ENCODE data around the gene CHADL.

The CHADL gene

GRCh38 chr22:41230401-41230785, 10.3 kb downstream of the CHADL start:
- no peak for DNase-seq (ENCODE audit: low read depth in 2 of 2)

- no peak for DNase-seq (ENCODE audit: low read depth in 2 of 2)
Observed at GRCh38 chr22:41229730-41230400, 10.9 kb downstream of the CHADL start.

- DNase-seq (ENCODE audit: low read depth in 2 of 2) = no peak
Observed at GRCh38 chr22:41229215-41229614, 11.5 kb downstream of the CHADL start.

GRCh38 chr22:41226723-41227655, 13.7 kb downstream of the CHADL start:
- DNase-seq (ENCODE audit: low read depth in 2 of 2) = no peak

GRCh38 chr22:41223535-41223934, 17.2 kb downstream of the CHADL start:
- DNase-seq (ENCODE audit: low read depth in 2 of 2) = no peak

GRCh38 chr22:41222846-41223507, 17.8 kb downstream of the CHADL start:
- DNase-seq (ENCODE audit: low read depth in 2 of 2) = no peak

GRCh38 chr22:41217553-41218157, 23.1 kb downstream of the CHADL start:
- peak in 1 of 2 donors; percentile 26 for DNase-seq (ENCODE audit: low read depth in 2 of 2)

GRCh38 chr22:41216984-41217383, 23.7 kb downstream of the CHADL start:
- no peak for DNase-seq (ENCODE audit: low read depth in 2 of 2)

- no peak for DNase-seq (ENCODE audit: low read depth in 2 of 2)
Observed at GRCh38 chr22:41215926-41216325, 24.8 kb downstream of the CHADL start.

- DNase-seq (ENCODE audit: low read depth in 2 of 2) = no peak
Observed at GRCh38 chr22:41215409-41215808, 25.3 kb downstream of the CHADL start.

- no peak for DNase-seq (ENCODE audit: low read depth in 2 of 2)
Observed at GRCh38 chr22:41206719-41207118, 34.0 kb downstream of the CHADL start.

GRCh38 chr22:41204992-41205900, 35.5 kb downstream of the CHADL start, which contains the start of gene L3MBTL2:
Gene L3MBTL2 (plus strand): TSS chr22:41205312. CDS start chr22:41205363, 51 bp downstream.
- DNase-seq (ENCODE audit: low read depth in 2 of 2) = peak; percentile 97 to 99

GRCh38 chr22:41204066-41204465, 36.7 kb downstream of the CHADL start:
- DNase-seq (ENCODE audit: low read depth in 2 of 2) = no peak

- DNase-seq (ENCODE audit: low read depth in 2 of 2) = no peak
Observed at GRCh38 chr22:41203118-41203517, 37.6 kb downstream of the CHADL start.

- DNase-seq (ENCODE audit: low read depth in 2 of 2) = no peak
Observed at GRCh38 chr22:41201141-41201540, 39.6 kb downstream of the CHADL start.

GRCh38 chr22:41198027-41198580, 42.6 kb downstream of the CHADL start:
- DNase-seq (ENCODE audit: low read depth in 2 of 2) = peak; percentile 34 to 61

- peak; percentile 75 to 76 for DNase-seq (ENCODE audit: low read depth in 2 of 2)
Observed at GRCh38 chr22:41197038-41197972, 43.4 kb downstream of the CHADL start.

- DNase-seq (ENCODE audit: low read depth in 2 of 2) = no peak
Observed at GRCh38 chr22:41193829-41194228, 46.9 kb downstream of the CHADL start.

GRCh38 chr22:41191467-41191866, 49.3 kb downstream of the CHADL start:
- DNase-seq (ENCODE audit: low read depth in 2 of 2) = no peak

All from activated CD4-positive, alpha-beta T cell treated with anti-CD3 and anti-CD28 coated beads for 24 hours (primary cell).